H1 (cell line): ENCODE data around the gene CDHR2. TPM values are rescaled to one million over a fixed set of nuclear protein-coding genes. Genes with fewer than 3 reads are reported as not detected.

ENCODE experiments used
- BRCA1 ChIP-seq: IDR thresholded peaks from 2 replicates; pipeline ENCODE4 v1.6.1; 2012; ENCODE audit warnings: low read depth, low read length, improper control_type of control experiment
- polyA plus RNA-seq, 7 experiments: library from polyadenylated mRNA; depleted of rRNA in 3 of 7; stranded (reverse) in 5 of 7; unstranded in 2 of 7; fragments of >200 nt in 5 of 7; fragments of 200-250 nt in 2 of 7; gene quantifications; 1 replicate in 5 of 7; 2 replicates in 1 of 7; 4 replicates in 1 of 7; pipeline versions ENCODE4 v1.2.1 to v1.2.3, GENCODE V29; 2011 to 2013; ENCODE audit warnings: missing spikeins in 2 of 7, mixed read lengths in 2 of 7
- total RNA-seq: library from RNA; stranded (reverse); fragmentation: NEBNext Ultra II Directional; extraction: Animal tissue kit (Norgen Biotek cat#: 25700); gene quantifications from 2 replicates; pipeline ENCODE4 v1.2.1, GENCODE V29; 2021

CDHR2 gene
- total and polyA plus RNA-seq, 2 of the 8 experiments (the other 6 are each of a cell fraction or from before 2014, with no cell fraction given) = 0.02 to 0.43 TPM

DNA sequence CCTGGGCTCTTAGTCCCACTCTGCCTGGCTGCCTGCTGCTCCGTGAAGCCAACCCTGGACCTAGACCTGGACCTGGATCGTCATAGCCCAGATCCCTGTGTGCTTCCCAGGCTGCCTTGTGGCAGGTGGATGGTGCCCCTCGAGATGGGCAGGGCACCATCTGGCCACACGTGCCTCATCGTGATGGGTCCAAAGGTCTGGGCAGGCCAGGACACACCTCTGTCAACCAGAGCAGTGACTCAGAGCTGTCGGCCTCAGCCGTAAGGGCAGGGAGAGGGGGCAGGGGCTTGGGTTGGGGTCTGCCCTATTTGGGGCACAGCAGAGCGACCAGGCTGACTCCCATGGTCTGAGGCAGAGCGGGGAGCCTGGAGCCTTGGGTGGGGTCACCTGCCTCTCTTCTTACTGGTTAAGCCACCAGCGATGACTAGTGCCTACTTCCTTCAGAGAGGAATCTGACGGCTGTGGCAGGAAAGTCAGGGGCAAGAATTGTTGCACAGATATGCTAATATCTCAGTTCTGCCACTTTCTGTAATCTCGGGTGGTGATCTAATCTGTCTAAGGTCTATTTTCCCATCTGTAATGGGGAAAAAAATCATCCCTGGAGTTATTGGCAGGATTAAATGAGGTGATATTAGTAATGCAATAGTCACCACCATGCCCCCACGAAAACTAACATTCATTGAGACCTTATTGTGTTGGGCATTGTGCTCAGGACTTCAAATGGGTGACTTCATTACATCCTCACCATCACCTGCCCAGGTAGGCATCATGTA, 3.2 kb upstream of the CDHR2 start (continued):
- TF ChIP-seq BRCA1 = no peak
